OCI-LY7 (cell line): ENCODE measurements around the gene NKAIN2. TPM values are rescaled to one million over a fixed set of nuclear protein-coding genes. Genes with fewer than 3 reads are reported as not detected.
A peak's percentile ranks its signal among the peaks of the same experiment; 100 is the strongest.

Experiments used
- BruUV-seq: library from RNA; stranded (reverse); fragments of 400-500 nt; replicated peaks from 2 replicates; lab custom pipeline; 2021; lab: Mats Ljungman, UMichigan
- CTCF ChIA-PET: fragments of 300-600 bp; sonication (Branson Sonifier 250); formaldehyde crosslinking; loops from one replicate; lab custom pipeline; 2022; ENCODE audit warnings: antibody characterized with exemption; ENCODE audit not compliant: unreplicated experiment; lab: Charles Lee
- POLR2A ChIA-PET: fragments of 300-600 bp; sonication (Branson Sonifier 250); formaldehyde crosslinking; loops from one replicate; lab custom pipeline; 2022; ENCODE audit warnings: antibody characterized with exemption; lab: Charles Lee
- DNase-seq: peaks from one replicate; pipeline ENCODE4 v3.0.0-alpha.2; 2015; ENCODE audit warnings: low spot score
- H2AFZ ChIP-seq: fragments of 200-600 bp; sonication (generic), shearing (Covaris generic); 2 replicates; pipeline ENCODE4 v1.6.1; 2014; ENCODE audit warnings: mild to moderate bottlenecking, antibody characterized with exemption, low read length, moderate library complexity
- H3K27ac ChIP-seq: fragments of 200-600 bp; sonication (generic); 2 replicates; pipeline ENCODE4 v1.5.1; 2014; ENCODE audit warnings: mixed run types, low read depth, mild to moderate bottlenecking, moderate library complexity, low read length, inconsistent platforms; ENCODE audit not compliant: poor library complexity, severe bottlenecking
- H3K36me3 ChIP-seq: fragments of 200-600 bp; sonication (generic); 2 replicates; pipeline ENCODE4 v1.6.1; 2014; ENCODE audit warnings: mild to moderate bottlenecking, antibody characterized with exemption, low read length, moderate library complexity, mixed read lengths; ENCODE audit not compliant: insufficient read depth
- H3K4me1 ChIP-seq: fragments of 200-600 bp; sonication (generic); 2 replicates; pipeline ENCODE4 v1.5.1; 2014; ENCODE audit warnings: mild to moderate bottlenecking, low read length; ENCODE audit not compliant: insufficient read depth, poor library complexity, severe bottlenecking
- H3K4me2 ChIP-seq: fragments of 200-600 bp; sonication (generic); 2 replicates; pipeline ENCODE4 v1.6.1; 2014; ENCODE audit warnings: mild to moderate bottlenecking, low read length
- H3K4me3 ChIP-seq: fragments of 200-600 bp; sonication (generic); 2 replicates; pipeline ENCODE4 v1.5.1; 2014; ENCODE audit warnings: mild to moderate bottlenecking, low read depth, low read length; ENCODE audit not compliant: poor library complexity, severe bottlenecking
- H3K79me2 ChIP-seq: fragments of 200-600 bp; sonication (generic); 2 replicates; pipeline ENCODE4 v1.6.1; 2016; ENCODE audit warnings: low read depth, mild to moderate bottlenecking, low read length, moderate library complexity, mixed read lengths; ENCODE audit not compliant: insufficient read depth
- H3K9me2 ChIP-seq: fragments of 200-600 bp; sonication (generic); 2 replicates; pipeline ENCODE4 v1.6.1; 2016; ENCODE audit warnings: mild to moderate bottlenecking, low read length, mixed read lengths; ENCODE audit not compliant: insufficient read depth
- H3K9me3 ChIP-seq: fragments of 200-600 bp; sonication (generic); 2 replicates; pipeline ENCODE4 v1.6.1; 2014; ENCODE audit warnings: mild to moderate bottlenecking, mixed run types, low read length, mixed read lengths
- H4K20me1 ChIP-seq: fragments of 200-600 bp; sonication (generic); 2 replicates; pipeline ENCODE4 v1.6.1; 2014; ENCODE audit warnings: mild to moderate bottlenecking, antibody characterized with exemption, low read length, moderate library complexity, mixed read lengths; ENCODE audit not compliant: insufficient read depth
- EZH2phosphoT487 ChIP-seq: fragments of 200-600 bp; sonication (generic); IDR thresholded peaks from 2 replicates; pipeline ENCODE4 v1.6.1; 2018; ENCODE audit warnings: low read depth, borderline replicate concordance, mild to moderate bottlenecking, mixed run types, antibody characterized with exemption, low read length, moderate library complexity, mixed read lengths
- intact Hi-C: fragments of 100-400 bp; cut with micrococcal nuclease; formaldehyde crosslinking; loops from one replicate; pipeline ENCODE4 v1.10.0; 2022; ENCODE audit not compliant: unreplicated experiment
- total RNA-seq, 2 experiments: library from RNA; depleted of rRNA in 1 of 2; stranded (reverse); fragments of >200 nt in 1 of 2; shearing (Covaris generic) in 1 of 2; gene quantifications; 2 replicates each; pipeline ENCODE4 v1.2.3, GENCODE V29; 2014 to 2022
- TF ChIP-seq, protein P1 (sequence below): fragments of 200-600 bp; sonication (generic); conservative IDR thresholded peaks from 2 replicates; pipeline ENCODE4 v1.5.1; 2014; ENCODE audit warnings: mild to moderate bottlenecking, antibody characterized with exemption, low read length, moderate library complexity, mixed read lengths

The NKAIN2 gene
- total RNA-seq, 2 experiments from 2014 or later = not detected

DNA sequence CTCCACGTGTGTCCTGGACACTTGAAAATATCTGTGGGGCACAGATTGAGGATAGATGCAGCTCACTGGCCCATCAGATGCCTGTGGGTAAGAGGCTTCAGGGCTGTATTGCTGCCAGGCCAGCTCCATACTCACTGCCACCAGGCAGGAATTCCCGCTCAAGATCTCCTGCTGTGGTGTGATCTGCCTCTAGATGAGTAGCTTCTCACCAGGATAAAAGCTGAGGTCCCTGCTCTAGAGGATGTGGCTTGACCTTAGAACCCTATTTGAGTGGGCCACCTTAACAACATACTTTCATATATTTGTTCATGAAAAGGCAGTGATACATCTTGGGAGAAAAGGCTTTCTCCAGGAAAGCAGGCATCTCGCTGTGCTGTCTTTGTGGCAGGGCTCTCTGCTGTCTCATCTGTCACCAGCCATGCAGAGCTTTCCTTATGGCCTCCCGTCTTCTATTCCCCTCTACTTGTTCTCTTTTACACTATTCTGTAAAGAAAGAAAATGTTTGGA lies 992.9 kb downstream of the NKAIN2 start:
- Histone ChIP-seq H3K4me1 (no peaks in the 10 kb centered on the region), H3K9me2 (no peaks in the 10 kb centered on the region), H4K20me1 (no peaks in the 10 kb centered on the region), H3K36me3 (no peaks in the 10 kb centered on the region), H3K4me3 (no peak overlapping the region), H2AFZ (no peak overlapping the region), H3K79me2 (no peaks in the 10 kb centered on the region), H3K4me2 (no peak overlapping the region), H3K27ac (no peak overlapping the region), H3K9me3 (no peaks in the 10 kb centered on the region)
- TF ChIP-seq, protein P1, sequence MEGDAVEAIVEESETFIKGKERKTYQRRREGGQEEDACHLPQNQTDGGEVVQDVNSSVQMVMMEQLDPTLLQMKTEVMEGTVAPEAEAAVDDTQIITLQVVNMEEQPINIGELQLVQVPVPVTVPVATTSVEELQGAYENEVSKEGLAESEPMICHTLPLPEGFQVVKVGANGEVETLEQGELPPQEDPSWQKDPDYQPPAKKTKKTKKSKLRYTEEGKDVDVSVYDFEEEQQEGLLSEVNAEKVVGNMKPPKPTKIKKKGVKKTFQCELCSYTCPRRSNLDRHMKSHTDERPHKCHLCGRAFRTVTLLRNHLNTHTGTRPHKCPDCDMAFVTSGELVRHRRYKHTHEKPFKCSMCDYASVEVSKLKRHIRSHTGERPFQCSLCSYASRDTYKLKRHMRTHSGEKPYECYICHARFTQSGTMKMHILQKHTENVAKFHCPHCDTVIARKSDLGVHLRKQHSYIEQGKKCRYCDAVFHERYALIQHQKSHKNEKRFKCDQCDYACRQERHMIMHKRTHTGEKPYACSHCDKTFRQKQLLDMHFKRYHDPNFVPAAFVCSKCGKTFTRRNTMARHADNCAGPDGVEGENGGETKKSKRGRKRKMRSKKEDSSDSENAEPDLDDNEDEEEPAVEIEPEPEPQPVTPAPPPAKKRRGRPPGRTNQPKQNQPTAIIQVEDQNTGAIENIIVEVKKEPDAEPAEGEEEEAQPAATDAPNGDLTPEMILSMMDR = no peak
- no peak for TF ChIP-seq EZH2phosphoT487
- no peak for DNase-seq
- intact Hi-C loops = loop anchor here (1.0 to 10.0 kb wide), 3 partner anchors 402 to 994 kb away; no protein-coding TSS in a partner anchor
- no TSS peak for BruUV-seq
- POLR2A ChIA-PET = no interaction called here
- CTCF ChIA-PET = no interaction called here

DNA sequence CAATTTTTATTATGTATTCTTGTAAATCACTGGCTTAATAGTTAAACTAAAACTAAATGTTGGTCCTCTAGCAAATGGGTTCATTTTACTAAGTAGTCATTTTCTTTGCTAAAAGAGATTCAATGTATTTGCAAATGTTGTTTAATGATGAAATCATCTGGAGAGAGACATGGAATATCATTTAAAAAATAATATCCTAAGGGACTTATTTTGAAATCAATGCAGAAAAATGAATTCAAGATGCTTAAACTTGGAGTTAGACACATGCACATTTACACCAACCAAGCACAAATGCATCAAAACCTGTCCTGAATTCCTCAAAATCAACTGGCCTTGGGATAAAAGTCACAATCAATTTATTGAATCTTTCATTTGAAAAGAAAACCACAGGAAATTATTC lies 993.6 kb downstream of the NKAIN2 start:
- Histone ChIP-seq H3K36me3 (no peaks in the 10 kb centered on the region), H3K9me3 (no peaks in the 10 kb centered on the region), H3K4me1 (no peaks in the 10 kb centered on the region), H3K4me3 (no peak overlapping the region), H4K20me1 (no peaks in the 10 kb centered on the region), H2AFZ (no peak overlapping the region), H3K79me2 (no peaks in the 10 kb centered on the region), H3K9me2 (no peaks in the 10 kb centered on the region), H3K27ac (no peak overlapping the region), H3K4me2 (no peak overlapping the region)
- TF ChIP-seq, protein P1 = no peak
- TF ChIP-seq EZH2phosphoT487 = no peak
- no TSS peak for BruUV-seq
- no peak for DNase-seq
- POLR2A ChIA-PET = no interaction called here
- CTCF ChIA-PET = no interaction called here
- intact Hi-C loops = loop anchor here (5.0 to 10.0 kb wide), 2 partner anchors 402 to 980 kb away; no protein-coding TSS in a partner anchor

DNA sequence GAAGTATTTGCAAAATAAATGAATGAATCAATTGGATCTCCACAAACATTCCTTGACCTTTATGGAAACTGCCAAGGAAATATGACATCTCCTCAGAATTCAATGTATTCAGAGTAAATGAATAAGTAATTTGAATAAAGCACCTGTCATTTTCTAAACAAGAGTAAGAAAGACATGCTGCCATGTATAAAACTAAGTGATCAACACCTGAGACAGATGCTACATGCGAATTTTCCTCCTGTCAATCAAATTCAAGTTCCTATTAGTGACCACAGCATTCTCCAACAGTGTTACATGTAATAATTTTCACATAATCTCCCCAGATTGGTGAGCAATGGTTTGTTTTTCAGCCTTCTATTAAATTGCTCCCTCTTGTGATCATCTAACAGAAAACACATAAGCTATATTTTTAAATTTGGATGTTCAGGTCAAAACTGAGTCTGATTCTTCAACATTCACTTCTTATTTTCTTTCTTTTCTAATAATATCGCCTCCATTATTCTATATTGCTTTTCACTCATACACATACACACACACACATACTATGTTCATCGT lies 995.4 kb downstream of the NKAIN2 start:
- no peaks in the 10 kb centered on the region for H3K79me2 ChIP-seq
- no peak for DNase-seq
- no peak overlapping the region for H3K4me2 ChIP-seq
- no peaks in the 10 kb centered on the region for H3K36me3 ChIP-seq
- H2AFZ ChIP-seq = no peak overlapping the region
- intact Hi-C loops = loop anchor here (5.0 to 10.0 kb wide), 2 partner anchors 404 to 982 kb away; no protein-coding TSS in a partner anchor
- TF ChIP-seq EZH2phosphoT487 = no peak
- TF ChIP-seq, protein P1 = peak; percentile 61
- no peaks in the 10 kb centered on the region for H3K9me2 ChIP-seq
- no peaks in the 10 kb centered on the region for H3K9me3 ChIP-seq
- POLR2A ChIA-PET = no interaction called here
- H3K27ac ChIP-seq = no peak overlapping the region
- no peaks in the 10 kb centered on the region for H4K20me1 ChIP-seq
- no TSS peak for BruUV-seq
- H3K4me1 ChIP-seq = no peaks in the 10 kb centered on the region
- CTCF ChIA-PET = no interaction called here
- no peak overlapping the region for H3K4me3 ChIP-seq
